Hair follicular keratinocyte (primary cell): ENCODE data around the gene SPRED1. TPM values are rescaled to one million over a fixed set of nuclear protein-coding genes. Genes with fewer than 3 reads are reported as not detected.

ENCODE experiments used
- total RNA-seq: library from RNA; depleted of rRNA; stranded (reverse); fragments of >200 nt; gene quantifications from 2 replicates; pipeline ENCODE4 v1.2.3, GENCODE V29; 2015

The SPRED1 gene
- 15.5 and 20.9 TPM in 2 replicates for total RNA-seq

GRCh38 chr15:38252481-38253350 is at the start of gene SPRED1:
Gene SPRED1 (plus strand): TSS chr15:38252836. CDS start chr15:38253186, 350 bp downstream.

Other genes starting within 250 kb of the SPRED1 start
- gene FAM98B, start 201.3 kb downstream of the SPRED1 start, total RNA-seq: 10.6 and 44.8 TPM in 2 replicates